Measurements from ENCODE around the gene OCIAD2.
"Not testable (repeated sequence)": the region's sequence is repeated elsewhere in the genome, so short reads cannot be mapped to it uniquely, and the experiment has no call there.

Gene OCIAD2

GRCh38 chr4:48905363-48906015 is 1.1 kb downstream of the OCIAD2 start:
- DNase-seq, result no peak

- no peak for DNase-seq
Measured at GRCh38 chr4:48904541-48905142, 1.9 kb downstream of the OCIAD2 start.

- no peak for DNase-seq
Measured at GRCh38 chr4:48904101-48904500, 2.5 kb downstream of the OCIAD2 start.

- DNase-seq, result peak; percentile 43
Measured at GRCh38 chr4:48902266-48902665, 4.3 kb downstream of the OCIAD2 start.

GRCh38 chr4:48901196-48901595 is 5.4 kb downstream of the OCIAD2 start:
- no peak for DNase-seq

GRCh38 chr4:48899950-48900349 is 6.6 kb downstream of the OCIAD2 start:
- no peak for DNase-seq

- DNase-seq, result no peak
Measured at GRCh38 chr4:48899432-48899749, 7.2 kb downstream of the OCIAD2 start.

GRCh38 chr4:48898733-48899431 is 7.7 kb downstream of the OCIAD2 start:
- DNase-seq, result no peak

GRCh38 chr4:48896845-48897244 is 9.7 kb downstream of the OCIAD2 start:
- DNase-seq, result no peak

- DNase-seq, result peak; percentile 90
Measured at GRCh38 chr4:48891028-48891619, 15.4 kb downstream of the OCIAD2 start.

GRCh38 chr4:48889750-48890149 is 16.8 kb downstream of the OCIAD2 start:
- DNase-seq, result not testable (repeated sequence)

GRCh38 chr4:48881646-48882045 is 24.9 kb downstream of the OCIAD2 start:
- not testable (repeated sequence) for DNase-seq

- no peak for DNase-seq
Measured at GRCh38 chr4:48879561-48880442, 26.8 kb downstream of the OCIAD2 start.

- DNase-seq, result no peak
Measured at GRCh38 chr4:48877827-48878535, 28.6 kb downstream of the OCIAD2 start.

- not testable (repeated sequence) for DNase-seq
Measured at GRCh38 chr4:48864696-48865095, 41.9 kb downstream of the OCIAD2 start.

GRCh38 chr4:48863728-48864127 is 42.8 kb downstream of the OCIAD2 start:
- no peak for DNase-seq

- no peak for DNase-seq
Measured at GRCh38 chr4:48862661-48863060, 43.9 kb downstream of the OCIAD2 start.

- DNase-seq, result no peak
Measured at GRCh38 chr4:48862038-48862437, 44.5 kb downstream of the OCIAD2 start.

- DNase-seq, result no peak
Measured at GRCh38 chr4:48858130-48858529, 48.4 kb downstream of the OCIAD2 start.

- no peak for DNase-seq
Measured at GRCh38 chr4:48854982-48855381, 51.6 kb downstream of the OCIAD2 start.

GRCh38 chr4:48854395-48854683 is 52.2 kb downstream of the OCIAD2 start:
- no peak for DNase-seq

- DNase-seq, result no peak
Measured at GRCh38 chr4:48853604-48854394, 52.8 kb downstream of the OCIAD2 start.
